Measurements from ENCODE around the gene EIF4G2. TPM values are rescaled to one million over a fixed set of nuclear protein-coding genes. Genes with fewer than 3 reads are reported as not detected.

Gene EIF4G2
- total and polyA plus RNA-seq, 2 of the 8 experiments (the other 6 are each of a cell fraction or from before 2014, with no cell fraction given) = 438 to 964 TPM

GRCh38 chr11:10784232-10785145 lies 24.2 kb downstream of the EIF4G2 start:
- Histone ChIP-seq H3K56ac (replicated peaks; ENCODE audit: insufficient read length, low read depth, low read length) (no peak overlapping the region), H3K4me2 (ENCODE audit: insufficient read depth in 1 of 2, low read depth in 2 of 2, low read length in 2 of 2) (no peak overlapping the region), H3K27me3 (replicated peaks in 1 of 4; ENCODE audit: control insufficient read depth in 3 of 4, extremely low read depth in 1 of 4, insufficient read depth in 3 of 4, low read length in 3 of 4) (no peaks in the 10 kb centered on the region), H2BK12ac (ENCODE audit: low read depth, low read length) (no peak overlapping the region), H3K27ac (ENCODE audit: low read depth, low read length) (no peak overlapping the region), H2BK20ac (ENCODE audit: low read length) (no peak overlapping the region), H3K79me2 (ENCODE audit: control insufficient read depth in 1 of 2, insufficient read depth in 2 of 2, low read length in 2 of 2) (no peaks in the 10 kb centered on the region), H3K23ac (ENCODE audit: insufficient read length) (no peak overlapping the region), H4K5ac (ENCODE audit: insufficient read length, low read depth, low read length) (no peak overlapping the region), H3K36me3 (ENCODE audit: control insufficient read depth in 2 of 4, insufficient read depth in 4 of 4, low read length in 3 of 4) (peaks cover 0 to 4% (median 0%) of the 10 kb centered on the region in 4 experiments; a peak in 1 of 8 replicates), H3K18ac (ENCODE audit: extremely low read depth, low read length) (no peak overlapping the region), H3K4ac (replicated peaks; ENCODE audit: insufficient read length, low read depth, low read length) (no peak overlapping the region), H2AK5ac (ENCODE audit: low read depth, low read length) (no peak overlapping the region), H2BK15ac (ENCODE audit: low read length) (no peak overlapping the region), H4K91ac (replicated peaks; ENCODE audit: insufficient read length, low read length) (no peak overlapping the region), H3K9ac (replicated peaks in 1 of 4; ENCODE audit: extremely low read depth in 1 of 4, low read depth in 3 of 4, low read length in 3 of 4) (peak overlapping the region in 1 of 4 experiments; percentile 44; a peak in 1 of 7 replicates), H3K4me1 (replicated peaks in 1 of 4; ENCODE audit: control insufficient read depth in 3 of 4, insufficient read depth in 4 of 4, low read length in 3 of 4) (peaks cover 0 to 3% (median 1%) of the 10 kb centered on the region in 4 experiments; a peak in 4 of 7 replicates), H2BK5ac (ENCODE audit: low read depth, low read length) (no peak overlapping the region), H3K4me3 (ENCODE audit: extremely low read depth in 1 of 4, insufficient read depth in 2 of 4, low read depth in 3 of 4, low read length in 4 of 4) (no peak overlapping the region), H3K9me3 (ENCODE audit: insufficient read depth in 2 of 2, low read depth in 1 of 2, low read length in 1 of 2) (no peaks in the 10 kb centered on the region), H3K79me1 (ENCODE audit: low read depth, low read length) (no peaks in the 10 kb centered on the region), H4K8ac (ENCODE audit: extremely low read depth, insufficient read depth, low read length) (no peak overlapping the region), H2BK120ac (replicated peaks; ENCODE audit: low read depth, low read length) (no peak overlapping the region), H3K23me2 (ENCODE audit: low read depth, low read length) (no peaks in the 10 kb centered on the region), H4K20me1 (replicated peaks in 1 of 2; ENCODE audit: control insufficient read depth in 1 of 2, insufficient read depth in 2 of 2, low read length in 2 of 2) (no peaks in the 10 kb centered on the region), H3K14ac (ENCODE audit: insufficient read length) (no peak overlapping the region), H2AFZ (ENCODE audit: low read length) (no peak overlapping the region; the same call in 1 of the 2 replicates)
- TF ChIP-seq ZNF274 (IDR thresholded peaks at IDR 0.05; ENCODE audit: borderline replicate concordance, extremely low read depth, low read length) (no peak), CREB1 (IDR thresholded peaks at IDR 0.05) (no peak), POLR2AphosphoS5 (IDR thresholded peaks at IDR 0.05; ENCODE audit: low read depth, low read length) (no peak), SP1 (IDR thresholded peaks at IDR 0.05; ENCODE audit: low read depth, low read length) (no peak), JUN (IDR thresholded peaks at IDR 0.05; ENCODE audit: low read depth, low read length) (no peak), MAX (IDR thresholded peaks at IDR 0.05) (no peak), SUZ12 (IDR thresholded peaks at IDR 0.05; ENCODE audit: low read length) (no peak), SIRT6 (IDR thresholded peaks at IDR 0.05; ENCODE audit: low read length) (no peak)
- ChIA-PET CTCF (ENCODE audit: partially characterized antibody) (interaction anchor here (0.7 to 2.1 kb wide), 3 partner anchors 9 to 125 kb away, joined by 3 to 10 read pairs (median 8); no protein-coding TSS in a partner anchor), POLR2A (ENCODE audit: partially characterized antibody) (interaction anchor here (1.3 to 28.5 kb wide), 4 partner anchors 13 to 149 kb away, joined by 3 to 595 read pairs (median 34); partner anchors contain the start of gene EIF4G2)
- DNase-seq (ENCODE audit: low read depth in 1 of 2, low spot score in 2 of 2) (no peak), FAIRE-seq (no peak)
- 78% methylated on average over 10 of the region's 10 CpGs; no CpG with 5 or more reads in 1 of the 2 experiments for WGBS, 2 experiments (ENCODE audit: extremely low coverage in 1 of 2, insufficient coverage in 1 of 2, insufficient read length in 1 of 2, insufficient replicate concordance in 2 of 2, low coverage in 1 of 2, low lambda C conversion rate in 2 of 2, missing lambda C conversion rate in 1 of 2)

Data from H1 (cell line).